GM20000 (cell line): Measurements from ENCODE around the gene TECPR1.

ENCODE experiments used
- DNase-seq: peaks from one replicate; pipeline ENCODE4 v3.0.0; 2012; ENCODE audit warnings: low spot score
- TF ChIP-seq, protein P1 (sequence below): IDR thresholded peaks from 2 replicates; pipeline ENCODE4 v1.5.1; 2012; ENCODE audit warnings: mild to moderate bottlenecking, control low read depth; ENCODE audit errors: extremely low read depth, missing control alignments

The TECPR1 gene

DNA sequence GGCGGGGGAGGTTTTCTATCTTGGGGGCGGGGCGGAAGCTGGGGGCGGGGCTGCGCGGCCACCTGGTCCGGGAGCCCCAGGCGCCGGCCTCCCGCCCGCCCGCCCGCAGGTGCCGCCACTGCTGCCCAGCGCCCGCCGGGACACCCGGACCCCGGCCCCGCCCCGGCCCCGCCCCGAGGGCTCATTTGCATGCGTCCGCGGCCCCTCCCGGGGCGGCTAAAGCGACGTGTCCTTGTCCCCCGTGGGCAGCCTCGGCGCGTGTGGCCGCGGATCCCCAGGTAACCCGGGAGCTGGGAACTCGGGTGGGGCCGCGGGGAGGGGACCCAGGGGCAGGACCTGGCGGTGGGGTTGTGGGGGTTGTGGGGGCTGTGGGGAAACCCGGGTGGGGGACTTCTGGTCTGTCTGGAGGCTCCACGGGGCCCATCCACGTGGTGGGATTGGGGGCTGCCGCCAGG is 40.8 kb downstream of the TECPR1 start, which contains the start of gene BHLHA15:
TSS of gene BHLHA15 (plus strand) at position 219 of the 455 bp plus-strand sequence. CDS start 871 bp downstream, outside the sequence.
- peak; percentile 85 for DNase-seq
- TF ChIP-seq, protein P1, sequence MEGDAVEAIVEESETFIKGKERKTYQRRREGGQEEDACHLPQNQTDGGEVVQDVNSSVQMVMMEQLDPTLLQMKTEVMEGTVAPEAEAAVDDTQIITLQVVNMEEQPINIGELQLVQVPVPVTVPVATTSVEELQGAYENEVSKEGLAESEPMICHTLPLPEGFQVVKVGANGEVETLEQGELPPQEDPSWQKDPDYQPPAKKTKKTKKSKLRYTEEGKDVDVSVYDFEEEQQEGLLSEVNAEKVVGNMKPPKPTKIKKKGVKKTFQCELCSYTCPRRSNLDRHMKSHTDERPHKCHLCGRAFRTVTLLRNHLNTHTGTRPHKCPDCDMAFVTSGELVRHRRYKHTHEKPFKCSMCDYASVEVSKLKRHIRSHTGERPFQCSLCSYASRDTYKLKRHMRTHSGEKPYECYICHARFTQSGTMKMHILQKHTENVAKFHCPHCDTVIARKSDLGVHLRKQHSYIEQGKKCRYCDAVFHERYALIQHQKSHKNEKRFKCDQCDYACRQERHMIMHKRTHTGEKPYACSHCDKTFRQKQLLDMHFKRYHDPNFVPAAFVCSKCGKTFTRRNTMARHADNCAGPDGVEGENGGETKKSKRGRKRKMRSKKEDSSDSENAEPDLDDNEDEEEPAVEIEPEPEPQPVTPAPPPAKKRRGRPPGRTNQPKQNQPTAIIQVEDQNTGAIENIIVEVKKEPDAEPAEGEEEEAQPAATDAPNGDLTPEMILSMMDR = no peak

DNA sequence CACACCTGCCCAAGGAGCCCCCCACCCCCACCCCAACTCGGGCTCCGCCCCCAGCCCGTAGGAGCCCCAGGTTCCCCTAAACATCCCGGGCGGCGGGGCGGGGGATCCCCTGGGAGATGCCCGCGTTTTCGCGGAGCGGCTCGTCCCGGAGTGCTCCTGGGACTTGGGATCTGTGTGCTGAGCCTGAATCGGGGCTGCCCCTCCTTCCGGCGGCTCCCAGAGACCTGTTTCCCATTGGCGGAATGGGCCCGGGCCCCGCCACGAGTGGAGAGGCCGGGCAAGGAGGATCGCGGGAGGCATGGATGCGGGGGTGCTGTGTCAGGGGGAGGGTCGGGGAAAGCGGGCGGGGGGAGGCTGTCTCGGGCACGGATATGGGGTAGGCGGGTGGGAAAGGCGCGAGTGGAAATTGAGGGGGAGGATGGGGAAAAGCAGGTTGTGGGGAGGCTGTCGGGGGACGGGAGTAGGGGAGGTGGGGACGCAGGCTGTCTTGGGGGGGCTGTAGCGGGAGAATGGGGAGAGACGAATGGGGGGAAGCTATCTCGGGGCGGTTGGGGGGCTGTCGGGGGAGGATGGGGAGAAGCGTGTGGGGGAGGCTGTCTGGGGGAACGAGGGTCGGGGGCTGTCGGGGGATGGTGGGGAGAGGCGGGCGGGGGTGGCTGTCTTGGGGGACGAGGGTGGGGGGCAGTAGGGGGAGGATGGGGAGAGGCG is 41.4 kb downstream of the TECPR1 start:
- TF ChIP-seq, protein P1 = no peak
- DNase-seq = peak; percentile 38

DNA sequence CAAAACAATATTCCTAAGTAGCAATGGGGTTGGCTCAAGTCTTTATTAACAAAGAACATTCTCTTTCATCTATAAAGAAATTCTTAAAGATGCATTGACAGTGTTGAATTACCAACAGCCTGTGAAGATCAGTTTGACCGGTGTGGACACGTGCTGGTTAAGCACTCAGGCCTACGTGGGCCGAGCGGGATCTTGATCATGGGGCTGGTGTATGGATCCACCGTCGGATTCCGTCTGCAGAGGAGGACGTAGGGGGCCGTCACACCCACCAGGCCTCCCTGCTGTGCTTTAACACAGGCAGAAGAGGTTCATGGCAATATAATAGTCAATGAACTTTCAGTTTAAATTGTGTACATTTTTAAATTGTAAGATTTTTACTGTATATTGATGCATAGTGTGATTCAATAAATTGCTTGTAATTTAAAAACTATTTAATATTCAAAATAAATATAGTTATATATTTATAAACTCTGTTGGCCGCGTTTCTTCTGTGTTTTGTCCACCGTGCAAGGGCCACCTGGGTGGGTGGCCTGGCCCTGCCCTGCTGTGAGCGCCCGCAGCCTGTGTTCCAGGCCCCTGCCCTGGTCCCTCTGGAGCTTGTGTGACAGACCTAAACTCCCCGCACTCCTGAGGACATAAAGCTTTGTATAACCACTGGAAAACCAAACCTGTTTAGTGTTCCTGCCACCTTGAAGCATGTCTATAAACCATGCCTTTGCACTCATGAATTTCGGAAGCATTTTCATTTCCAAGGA is 42.7 kb downstream of the TECPR1 start:
- TF ChIP-seq, protein P1 = no peak
- DNase-seq = no peak

DNA sequence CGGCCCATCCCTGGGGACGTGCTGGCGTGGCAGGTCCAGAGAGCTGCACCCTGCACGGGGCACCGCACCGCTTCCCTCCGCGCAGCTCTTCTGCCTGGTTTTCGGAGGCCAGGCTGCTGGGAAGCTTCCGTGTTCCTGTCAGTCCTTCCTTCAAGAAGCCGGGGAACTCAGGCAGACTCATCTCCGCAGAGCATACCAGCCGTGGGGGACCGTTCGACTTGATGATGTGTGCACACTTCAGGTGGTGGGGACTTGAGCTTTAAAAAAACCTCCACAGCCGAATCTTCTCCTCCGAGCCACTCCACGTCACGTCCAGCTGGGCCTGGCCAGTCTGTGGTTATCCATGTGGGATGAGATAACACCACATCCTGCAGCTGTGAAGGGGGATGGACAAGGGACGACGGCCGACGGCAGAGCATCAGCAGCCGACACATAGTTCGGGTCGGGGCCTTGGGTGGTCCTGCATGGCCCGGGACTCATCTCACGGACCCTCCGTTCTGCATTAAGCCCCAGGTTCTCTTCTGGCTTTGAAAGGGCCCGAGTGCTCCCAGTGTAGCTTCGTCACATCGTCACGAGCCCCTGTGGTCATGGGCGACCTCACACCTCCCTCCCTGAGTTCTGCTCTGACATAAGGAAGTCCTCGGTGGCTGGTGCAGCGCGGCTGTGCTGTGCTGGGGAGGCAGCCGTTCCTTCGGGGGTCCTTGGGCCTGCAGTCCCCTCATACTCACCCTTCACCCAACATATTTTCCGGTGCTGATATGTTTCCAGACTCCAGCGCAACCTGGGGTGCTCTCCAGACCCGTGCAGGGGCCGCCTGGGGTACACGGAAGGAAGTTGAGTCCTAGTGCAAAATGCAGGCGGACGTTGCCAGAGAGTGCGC is 45.3 kb downstream of the TECPR1 start:
- no peak for DNase-seq

DNA sequence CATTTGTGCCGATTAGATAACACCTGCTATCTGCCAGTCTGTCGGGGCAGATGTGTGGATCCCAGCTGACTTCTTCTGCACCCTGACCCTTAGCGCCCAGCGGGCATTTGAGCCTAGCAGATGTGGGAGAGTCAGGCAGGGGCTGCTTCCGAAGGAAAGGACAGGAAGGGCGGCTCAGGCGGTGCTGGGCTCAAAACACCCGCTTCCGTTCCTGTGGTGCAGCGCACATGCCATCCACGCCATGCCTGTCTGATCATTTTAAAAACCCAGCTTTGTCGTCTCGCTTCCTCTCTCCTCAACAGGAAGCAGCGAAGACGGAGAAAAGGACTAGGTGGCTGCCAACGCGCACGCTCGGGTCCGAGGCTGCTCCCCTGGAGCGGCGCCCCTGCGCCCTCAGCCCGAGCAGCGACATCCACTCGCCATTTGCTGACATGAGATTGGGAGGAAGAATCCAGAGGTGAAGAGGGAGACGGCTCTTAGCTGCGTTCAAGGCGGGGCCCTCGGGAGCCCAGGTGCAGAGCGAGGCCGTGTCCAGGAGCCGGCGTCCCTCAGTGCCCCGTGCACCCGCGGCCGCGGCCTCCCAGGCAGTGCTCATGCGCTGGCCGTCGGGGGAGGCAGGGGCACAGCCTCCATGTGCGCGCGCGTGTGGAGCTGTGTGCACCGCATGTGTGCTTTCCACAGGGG is 46.7 kb downstream of the TECPR1 start:
- TF ChIP-seq, protein P1 = no peak
- no peak for DNase-seq

More for the DNA sequence above, 45.3 kb downstream of the TECPR1 start:
- TF ChIP-seq, protein P1 = no peak

DNA sequence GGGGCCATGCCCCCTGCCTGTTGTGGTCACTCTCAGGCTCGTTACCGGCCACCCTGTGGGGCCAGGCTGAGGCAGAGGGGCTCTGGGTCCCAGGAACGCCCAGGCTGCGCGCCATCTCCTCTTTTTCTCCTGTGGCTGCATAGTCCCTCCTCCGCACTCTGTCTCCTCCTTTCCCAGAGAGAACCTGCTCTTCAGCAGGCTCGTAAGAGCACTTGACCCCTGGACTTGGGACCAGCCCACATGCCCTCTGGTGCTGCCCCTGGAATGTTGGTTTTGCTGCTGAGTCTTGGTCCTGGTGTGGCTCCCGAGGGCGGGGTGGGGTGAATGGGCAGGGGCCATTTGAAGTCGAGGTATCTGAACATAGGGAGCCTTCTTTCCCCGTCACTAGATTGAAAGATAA is 47.4 kb downstream of the TECPR1 start:
- DNase-seq = no peak
- TF ChIP-seq, protein P1 = no peak
